ENCODE results near the gene NAT16.

- TF ChIP-seq RFX5 (IDR thresholded peaks at IDR 0.05; ENCODE audit: low read depth, low read length) (no peak), CTCF (conservative IDR thresholded peaks at IDR 0.05; ENCODE audit: low read depth, low read length) (no peak), MAFK (IDR thresholded peaks at IDR 0.05; ENCODE audit: low read depth, low read length) (no peak), POLR2A (IDR thresholded peaks at IDR 0.05; ENCODE audit: low read depth, low read length) (no peak), ELK1 (IDR thresholded peaks at IDR 0.05; ENCODE audit: borderline replicate concordance, low read depth, low read length) (no peak), USF2 (IDR thresholded peaks at IDR 0.05; ENCODE audit: low read depth, low read length) (no peak), MXI1 (IDR thresholded peaks at IDR 0.05; ENCODE audit: borderline replicate concordance, low read depth, low read length) (no peak)
Measured at GRCh38 chr7:101211501-101211900, 31.4 kb upstream of the NAT16 start.
